GM21723 (cell line): ENCODE measurements around the gene USP15.

Experiments
- ATAC-seq: cut with Tn5 transposase; IDR thresholded peaks from one replicate; pipeline ENCODE4 v1.9.1; 2021; ENCODE audit warnings: mild to moderate bottlenecking, moderate library complexity; ENCODE audit not compliant: unreplicated experiment

USP15 gene

GRCh38 chr12:62256408-62257096 lies 3.7 kb upstream of the USP15 start:
- ATAC-seq: no peak

GRCh38 chr12:62258231-62258630 lies 2.0 kb upstream of the USP15 start:
- no peak for ATAC-seq

GRCh38 chr12:62258941-62259630 lies 1.1 kb upstream of the USP15 start:
- ATAC-seq: peak; percentile 16

- peak; percentile 21 for ATAC-seq
Observed at GRCh38 chr12:62259631-62259992, 592 bp upstream of the USP15 start.

- ATAC-seq: peak; percentile 50
Observed at GRCh38 chr12:62260733-62261683, 804 bp downstream of the USP15 start.

- ATAC-seq: no peak
Observed at GRCh38 chr12:62261876-62262517, 1.8 kb downstream of the USP15 start.

DNA sequence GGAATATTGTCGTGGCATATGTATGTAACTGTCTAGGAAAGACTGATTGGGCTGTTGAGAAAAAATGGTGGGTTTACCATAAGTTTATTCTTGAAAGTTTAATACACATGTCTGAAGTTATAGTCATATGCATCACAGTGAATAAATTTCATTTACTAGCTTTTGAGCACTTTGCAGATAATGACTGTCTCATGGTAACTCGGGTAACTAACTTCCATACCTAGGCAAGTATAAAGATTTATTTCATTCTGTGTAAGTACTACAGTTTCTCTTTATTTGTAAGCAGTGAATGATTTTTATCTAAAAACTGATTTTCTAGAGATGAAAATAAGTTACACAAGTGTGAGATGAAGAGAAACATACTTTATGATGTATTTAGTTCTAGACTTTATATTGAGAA lies 3.0 kb downstream of the USP15 start:
- no peak for ATAC-seq

DNA sequence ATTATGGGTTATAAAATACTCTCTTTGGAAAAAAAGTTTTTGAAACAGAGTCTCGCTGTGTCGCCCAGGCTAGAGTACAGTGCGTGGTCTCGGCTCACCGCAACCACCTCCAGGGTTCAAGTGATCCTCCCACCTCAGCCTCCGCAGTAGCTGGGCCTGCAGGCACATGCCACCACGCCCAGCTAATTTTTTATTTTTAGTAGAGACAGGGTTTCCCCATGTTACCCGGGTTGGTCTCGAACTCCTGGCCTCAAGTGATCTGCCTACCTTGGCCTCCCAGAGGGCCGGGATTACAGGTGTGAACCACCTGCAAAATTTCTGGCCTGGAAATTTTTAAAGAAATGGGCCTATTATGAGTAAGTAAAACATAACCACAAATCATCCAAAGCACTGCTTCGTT lies 3.8 kb downstream of the USP15 start:
- ATAC-seq: no peak

- no peak for ATAC-seq
Observed at GRCh38 chr12:62264706-62265105, 4.5 kb downstream of the USP15 start.

GRCh38 chr12:62265511-62265910 lies 5.3 kb downstream of the USP15 start:
- no peak for ATAC-seq

DNA sequence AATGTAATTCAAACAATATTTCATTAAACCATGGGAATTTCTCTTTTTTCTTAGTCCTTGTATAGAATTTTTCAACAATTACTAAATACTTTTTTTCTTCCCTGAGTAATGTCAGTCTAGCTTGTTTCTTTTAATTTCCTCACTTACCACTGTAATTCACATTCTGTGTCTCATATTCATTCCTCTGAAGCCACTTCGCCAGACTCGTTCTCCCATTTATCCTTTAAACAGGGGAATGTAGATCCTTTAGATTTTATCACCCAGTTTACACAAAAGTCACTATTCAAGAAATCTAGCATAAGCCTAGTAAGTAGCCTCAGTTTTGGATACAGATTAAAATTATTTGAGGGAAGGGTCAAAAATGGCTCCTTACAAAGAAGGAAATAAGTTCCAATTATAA lies 6.8 kb downstream of the USP15 start:
- no peak for ATAC-seq

DNA sequence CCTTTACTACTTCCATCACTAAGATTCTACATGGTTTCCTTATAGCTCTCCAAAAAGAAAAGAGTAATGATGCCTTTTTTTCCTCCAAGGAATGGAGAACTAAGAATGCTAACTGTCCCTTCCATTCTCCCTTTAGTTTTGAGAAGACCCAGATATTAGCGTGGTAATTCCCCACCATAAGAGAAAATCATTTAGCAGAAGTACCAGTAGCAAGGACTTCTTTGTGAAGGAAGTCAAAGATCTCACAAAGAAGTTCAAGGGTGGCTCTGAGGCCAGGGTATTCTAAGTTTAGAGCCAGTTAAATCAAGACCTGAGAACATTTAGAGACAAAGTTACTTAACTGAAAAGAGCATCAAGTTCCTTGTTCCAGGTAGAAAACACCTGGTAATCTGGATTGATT lies 7.3 kb downstream of the USP15 start:
- ATAC-seq: no peak

DNA sequence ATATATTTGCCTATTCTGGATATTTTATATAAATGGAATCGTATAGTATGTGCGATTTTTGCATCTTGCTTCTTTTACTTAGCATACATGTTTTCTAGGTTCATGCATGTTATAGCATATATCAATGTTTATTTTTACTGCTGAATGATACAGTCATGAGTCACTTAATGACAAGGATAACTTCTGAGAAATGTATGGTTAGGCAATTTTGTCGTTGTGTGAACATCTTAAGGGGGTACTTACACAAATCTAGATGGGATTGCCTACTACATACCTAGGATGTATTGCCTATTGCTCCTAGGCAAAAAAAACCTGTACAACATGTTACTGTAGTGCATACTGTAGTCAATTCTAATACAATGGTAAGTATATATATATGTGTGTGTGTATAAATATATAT lies 8.8 kb downstream of the USP15 start:
- no peak for ATAC-seq

- ATAC-seq: no peak
Observed at GRCh38 chr12:62269464-62270228, 9.4 kb downstream of the USP15 start.

- no peak for ATAC-seq
Observed at GRCh38 chr12:62270384-62270783, 10.2 kb downstream of the USP15 start.

DNA sequence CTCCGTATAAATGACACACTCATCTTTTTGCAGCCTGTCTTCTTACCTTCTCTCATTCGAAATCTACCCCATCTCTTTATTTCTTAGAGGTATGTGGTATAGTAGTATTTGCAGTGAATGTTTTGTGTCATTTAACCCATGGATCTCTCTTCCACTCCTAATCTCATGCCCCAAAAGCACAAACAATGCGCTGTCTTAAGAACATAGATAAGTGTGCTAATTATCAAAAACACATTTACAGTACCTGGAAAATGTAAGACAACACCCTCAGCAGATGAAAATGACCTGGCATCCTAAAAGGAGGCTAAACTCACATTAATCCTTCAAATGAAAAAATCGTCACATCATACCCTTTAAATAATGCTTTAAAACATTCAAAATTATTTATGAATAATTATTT lies 10.7 kb downstream of the USP15 start:
- no peak for ATAC-seq

- ATAC-seq: no peak
Observed at GRCh38 chr12:62272936-62273552, 12.8 kb downstream of the USP15 start.

DNA sequence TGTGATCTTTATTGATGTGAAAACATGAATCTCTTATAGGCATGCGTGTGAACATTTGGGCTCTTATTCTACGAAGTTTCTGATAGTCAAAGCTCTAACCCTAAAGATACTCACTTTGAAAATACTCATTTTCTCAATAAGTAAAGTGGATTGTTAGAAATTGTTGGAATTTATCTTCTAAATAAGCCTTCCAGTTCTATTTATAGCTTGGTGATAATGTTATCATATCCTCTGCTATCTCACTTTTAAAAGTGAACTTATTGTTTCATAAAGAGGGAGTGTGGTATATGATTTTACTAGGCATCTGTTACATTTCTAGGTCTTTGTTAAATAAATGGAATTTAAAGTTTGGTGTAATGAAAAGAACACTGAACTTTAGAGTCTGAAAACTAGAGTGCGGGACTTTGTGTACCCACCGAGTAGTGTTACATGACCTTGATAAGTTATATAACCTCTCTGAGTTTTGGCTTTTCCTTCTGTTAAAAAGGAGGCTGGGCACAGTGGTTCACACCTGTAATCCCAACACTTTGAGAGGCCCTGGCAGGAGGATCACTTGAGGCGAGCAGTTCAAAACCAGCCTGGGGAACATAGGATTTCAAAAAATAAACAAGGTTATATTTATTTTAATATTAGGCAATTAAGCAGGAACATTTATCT lies 13.6 kb downstream of the USP15 start:
- no peak for ATAC-seq

- no peak for ATAC-seq
Observed at GRCh38 chr12:62278022-62278421, 17.8 kb downstream of the USP15 start.
